Glutamatergic neuron (in vitro differentiated cells): ENCODE data around the gene RNF220. TPM values are rescaled to one million over a fixed set of nuclear protein-coding genes. Genes with fewer than 3 reads are reported as not detected.

Experiments used
- DNase-seq: peaks from one replicate; pipeline ENCODE4 v3.0.0; 2022
- H3K27ac Mint-ChIP-seq: one replicate; pipeline ENCODE4 v1.8.0; 2020; ENCODE audit warnings: mild to moderate bottlenecking, mixed read lengths, inconsistent platforms; ENCODE audit not compliant: unreplicated experiment
- H3K27me3 Mint-ChIP-seq: one replicate; pipeline ENCODE4 v1.8.0; 2020; ENCODE audit warnings: mild to moderate bottlenecking, moderate library complexity, mixed read lengths, inconsistent platforms; ENCODE audit not compliant: unreplicated experiment
- H3K36me3 Mint-ChIP-seq: one replicate; pipeline ENCODE4 v1.8.0; 2020; ENCODE audit warnings: mild to moderate bottlenecking, mixed read lengths, inconsistent platforms; ENCODE audit not compliant: unreplicated experiment
- H3K4me1 Mint-ChIP-seq: one replicate; pipeline ENCODE4 v1.8.0; 2020; ENCODE audit warnings: mild to moderate bottlenecking, low read depth, mixed read lengths, inconsistent platforms; ENCODE audit not compliant: unreplicated experiment
- H3K4me3 Mint-ChIP-seq: one replicate; pipeline ENCODE4 v1.8.0; 2020; ENCODE audit warnings: mild to moderate bottlenecking, mixed read lengths, inconsistent platforms; ENCODE audit not compliant: unreplicated experiment
- H3K9me3 Mint-ChIP-seq: one replicate; pipeline ENCODE4 v1.8.0; 2020; ENCODE audit warnings: mild to moderate bottlenecking, moderate library complexity, mixed read lengths, inconsistent platforms; ENCODE audit not compliant: unreplicated experiment
- CTCF ChIP-seq: fragments of 200-600 bp; sonication (generic); IDR thresholded peaks from one replicate; pipeline ENCODE4 v1.5.0; 2021; ENCODE audit not compliant: partially characterized antibody, unreplicated experiment
- total RNA-seq: library from RNA; stranded (reverse); fragmentation: NEBNext Ultra II Directional; extraction: Animal tissue kit (Norgen Biotek cat#: 25700); gene quantifications from one replicate; pipeline ENCODE4 v1.2.1, GENCODE V29; 2021; ENCODE audit not compliant: unreplicated experiment

Gene RNF220
- total RNA-seq, 1 donor from 2014 or later: 99.4 TPM

DNA sequence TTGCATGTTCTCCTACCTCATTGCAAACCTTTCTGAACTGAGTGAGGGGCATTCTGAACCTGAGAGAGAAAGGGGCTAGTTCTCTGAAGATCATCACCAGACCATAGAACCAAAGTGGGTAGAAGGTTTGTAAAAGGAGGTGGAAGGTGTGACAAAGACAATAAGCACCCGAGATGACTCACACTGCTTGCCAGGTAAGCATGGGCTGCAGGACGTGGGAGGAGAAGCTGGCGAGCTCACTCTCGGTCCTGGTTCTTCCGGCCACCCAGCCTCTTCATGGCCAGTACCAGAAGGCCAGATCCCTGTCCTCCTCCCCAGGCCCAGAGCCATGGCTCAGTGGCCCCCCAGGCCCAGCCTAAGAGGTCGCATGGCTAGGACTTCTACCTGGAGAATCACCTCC is 140.9 kb downstream of the RNF220 start:
- no peaks in the 10 kb centered on the region for H3K27me3 Mint-ChIP-seq
- H3K4me3 Mint-ChIP-seq: no peak overlapping the region
- TF ChIP-seq CTCF: no peak
- H3K27ac Mint-ChIP-seq: no peak overlapping the region
- H3K4me1 Mint-ChIP-seq: peaks cover 3% of the 10 kb centered on the region
- no peak for DNase-seq
- H3K9me3 Mint-ChIP-seq: peaks cover 6% of the 10 kb centered on the region
- peaks cover 7% of the 10 kb centered on the region for H3K36me3 Mint-ChIP-seq

DNA sequence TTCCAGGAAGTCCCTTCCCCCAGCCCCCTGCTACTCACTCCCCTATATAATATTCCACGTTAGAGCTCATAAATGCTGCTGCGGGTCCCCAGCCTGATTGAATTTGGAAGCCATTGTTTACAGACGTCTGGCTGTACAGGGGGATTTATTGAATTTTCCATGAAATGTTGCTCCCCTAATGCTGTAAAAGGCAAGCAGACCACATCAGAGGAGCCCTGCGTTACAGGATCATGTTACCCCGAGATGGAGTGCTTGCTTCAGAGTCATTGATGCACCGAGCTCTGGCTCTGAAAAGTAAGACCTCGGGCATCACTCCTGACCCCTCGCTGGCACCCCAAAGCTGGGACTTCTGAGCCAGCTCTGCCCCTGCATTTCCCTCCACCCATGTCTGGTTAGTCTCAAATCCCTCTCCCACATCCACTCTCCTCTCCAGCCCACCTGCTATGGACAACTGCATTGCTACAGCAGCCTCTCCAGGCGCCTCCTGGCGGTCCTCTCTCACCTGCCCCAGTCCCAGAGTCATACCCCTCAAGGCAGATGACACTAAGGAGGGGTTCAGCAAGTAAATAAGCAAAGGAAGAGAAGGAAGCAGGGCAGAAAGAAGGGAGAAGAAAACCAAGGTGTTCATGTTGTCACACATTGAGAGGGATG is 141.5 kb downstream of the RNF220 start:
- H3K9me3 Mint-ChIP-seq: peaks cover 6% of the 10 kb centered on the region
- no peak for TF ChIP-seq CTCF
- no peaks in the 10 kb centered on the region for H3K27me3 Mint-ChIP-seq
- no peak overlapping the region for H3K4me3 Mint-ChIP-seq
- no peak for DNase-seq
- H3K36me3 Mint-ChIP-seq: peaks cover 7% of the 10 kb centered on the region
- no peak overlapping the region for H3K27ac Mint-ChIP-seq
- peaks cover 3% of the 10 kb centered on the region for H3K4me1 Mint-ChIP-seq

DNA sequence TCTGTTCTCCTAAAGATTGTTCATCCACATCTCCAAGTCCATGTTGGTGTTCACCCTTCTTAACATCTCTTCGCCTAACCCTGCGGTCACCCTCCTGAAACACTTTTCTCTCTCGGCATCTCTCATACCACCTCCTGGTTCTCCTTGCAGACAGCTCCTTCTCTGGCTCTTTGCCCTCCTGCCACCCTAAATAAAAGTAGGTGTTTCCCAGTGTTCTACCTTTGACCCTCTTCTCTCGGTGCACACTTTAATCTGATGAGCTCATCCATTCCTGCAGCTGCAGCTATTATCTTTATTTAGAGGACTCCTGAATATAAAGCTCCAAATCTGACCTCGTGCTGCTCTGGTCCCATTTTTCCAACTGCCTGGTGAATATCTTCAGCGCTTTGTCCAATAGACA is 142.3 kb downstream of the RNF220 start:
- H3K27me3 Mint-ChIP-seq: no peaks in the 10 kb centered on the region
- H3K27ac Mint-ChIP-seq: no peak overlapping the region
- TF ChIP-seq CTCF: no peak
- peaks cover 3% of the 10 kb centered on the region for H3K4me1 Mint-ChIP-seq
- peaks cover 7% of the 10 kb centered on the region for H3K36me3 Mint-ChIP-seq
- peak overlapping the region; percentile 71 for H3K4me3 Mint-ChIP-seq
- no peak for DNase-seq
- H3K9me3 Mint-ChIP-seq: peaks cover 9% of the 10 kb centered on the region

DNA sequence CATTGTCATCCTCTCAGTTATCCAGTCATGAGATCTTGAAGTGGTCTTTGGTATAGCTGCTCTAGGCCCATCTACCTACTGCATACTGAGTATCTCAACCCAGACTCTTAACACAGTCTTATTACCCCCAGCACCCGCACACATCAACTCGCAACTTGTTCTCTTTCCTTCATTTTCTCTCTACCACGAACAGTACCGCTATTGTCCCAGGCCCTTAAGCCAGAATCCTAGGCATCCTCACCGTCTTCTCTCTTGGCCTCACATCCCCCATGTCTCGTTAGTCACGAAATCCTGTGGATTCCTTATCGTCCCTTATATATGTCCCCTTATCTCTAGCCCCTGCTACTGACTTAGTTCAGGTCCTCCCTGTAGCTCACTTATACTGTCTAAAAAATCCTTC is 142.8 kb downstream of the RNF220 start:
- no peak overlapping the region for H3K4me3 Mint-ChIP-seq

More for the DNA sequence above, 142.8 kb downstream of the RNF220 start:
- DNase-seq: no peak
- TF ChIP-seq CTCF: no peak
- H3K9me3 Mint-ChIP-seq: peaks cover 10% of the 10 kb centered on the region
- peaks cover 7% of the 10 kb centered on the region for H3K36me3 Mint-ChIP-seq
- peaks cover 3% of the 10 kb centered on the region for H3K4me1 Mint-ChIP-seq
- H3K27ac Mint-ChIP-seq: no peak overlapping the region
- H3K27me3 Mint-ChIP-seq: no peaks in the 10 kb centered on the region
